ENCODE results near the gene NCBP2.

The NCBP2 gene

DNA sequence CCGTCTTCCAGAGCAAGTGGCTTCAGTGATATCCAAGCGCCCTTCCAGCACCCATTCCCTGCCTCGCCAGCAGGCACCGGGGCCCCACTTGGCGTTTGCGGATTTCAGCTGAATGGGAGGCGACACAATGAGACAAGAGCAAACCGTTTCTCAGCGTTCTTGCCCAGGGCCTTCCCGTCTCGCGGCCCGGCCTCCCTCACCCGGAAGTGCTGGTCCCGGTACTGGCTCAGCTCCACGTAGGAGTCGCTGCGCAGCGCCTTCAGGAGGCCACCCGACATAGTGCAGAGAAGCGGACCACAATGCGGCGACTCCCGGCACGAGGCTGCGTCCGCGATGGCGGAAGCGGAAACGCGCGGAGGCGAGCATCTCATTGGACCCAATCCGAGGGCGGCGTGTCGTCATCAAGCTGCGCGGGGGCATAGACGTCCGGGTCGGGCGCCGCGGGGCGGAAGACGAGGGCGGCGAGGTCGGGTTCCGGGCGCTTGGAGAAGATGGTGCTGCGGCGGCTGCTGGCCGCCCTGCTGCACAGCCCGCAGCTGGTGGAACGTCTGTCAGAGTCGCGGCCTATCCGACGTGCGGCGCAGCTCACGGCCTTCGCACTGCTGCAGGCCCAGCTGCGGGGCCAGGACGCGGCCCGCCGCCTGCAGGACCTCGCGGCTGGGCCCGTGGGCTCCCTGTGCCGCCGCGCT is at the start of gene NCBP2:
Gene NCBP2 (minus strand): TSS at position 303 of the 689 bp plus-strand sequence. CDS start 25 bp downstream, at position 278.
- DNase-seq: peak; percentile 98 to 99

DNA sequence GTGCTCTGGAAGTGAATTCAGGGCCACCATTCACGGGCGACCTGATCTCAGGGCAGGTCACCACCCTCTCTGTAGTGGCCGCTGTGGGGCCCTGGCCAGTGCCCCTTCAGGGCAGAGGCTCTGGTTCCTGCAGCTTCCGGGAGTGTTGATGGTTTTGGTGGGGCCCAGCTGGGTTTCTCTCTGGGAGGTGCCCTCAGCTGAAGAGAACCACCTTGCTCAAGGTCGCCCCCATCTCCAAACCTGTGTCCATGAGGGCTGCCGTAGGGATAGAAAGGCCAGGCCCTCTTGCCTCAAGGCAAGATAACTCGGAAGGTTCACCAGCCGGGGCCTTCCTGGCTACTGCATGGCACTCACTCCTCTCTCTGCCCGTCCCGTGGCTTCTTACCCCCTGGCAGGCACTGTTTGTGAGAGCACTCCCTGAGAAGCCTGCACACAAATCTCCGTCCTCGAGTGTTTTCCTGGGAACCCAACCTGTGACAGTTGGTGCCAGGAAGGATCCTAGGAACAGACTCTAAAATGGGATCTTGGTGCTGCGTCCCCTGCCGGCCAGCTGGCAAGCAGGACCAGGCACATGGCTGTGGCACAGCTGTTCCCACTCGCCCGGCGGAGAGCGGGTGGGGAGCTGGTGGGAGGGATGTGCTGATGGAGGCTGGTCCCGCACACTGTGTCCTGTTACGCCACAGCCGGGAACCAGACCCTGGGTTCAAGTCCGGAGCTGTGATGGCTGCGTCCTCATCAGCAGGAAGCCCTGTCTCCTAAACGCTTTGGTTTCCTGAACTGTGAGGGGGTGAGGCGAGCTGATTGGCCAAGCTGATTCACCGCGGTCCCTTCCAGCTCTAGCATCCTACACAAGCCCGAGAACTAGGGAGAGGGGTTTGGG is 49.5 kb upstream of the NCBP2 start:
- peak; percentile 67 to 80 for DNase-seq

- no peak for DNase-seq
These were observed 48.3 kb upstream of the NCBP2 start for GRCh38 chr3:196990601-196991007.

DNA sequence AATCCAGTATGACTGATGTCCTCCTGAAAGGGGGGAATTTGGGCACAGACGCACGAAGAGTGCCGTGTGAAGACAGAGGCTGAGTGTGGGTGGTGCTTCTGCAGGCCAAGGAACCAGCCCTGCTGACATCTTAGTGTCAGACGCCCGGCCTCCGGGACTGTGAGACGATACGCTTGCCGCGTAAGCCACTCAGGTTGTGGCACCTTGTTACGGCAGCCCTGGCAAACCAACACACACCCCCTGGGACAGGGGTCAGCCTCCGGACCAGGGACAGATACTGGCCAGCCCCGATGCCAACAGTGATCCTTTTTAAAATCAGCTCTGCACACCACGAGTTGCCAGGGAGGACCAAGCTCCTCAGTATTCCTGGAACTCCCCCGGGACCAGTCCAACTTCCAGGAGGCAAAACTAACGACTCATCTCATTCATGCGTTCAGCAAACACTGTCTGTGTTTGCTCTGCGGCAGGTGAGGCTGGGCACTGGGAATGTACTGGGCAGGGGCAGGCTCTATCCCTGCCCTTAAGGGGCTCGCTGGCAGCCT is 47.5 kb upstream of the NCBP2 start:
- no peak for DNase-seq

- peak in 1 of 2 experiments; percentile 46 for DNase-seq
These were observed 46.1 kb upstream of the NCBP2 start for GRCh38 chr3:196988241-196989029.

DNA sequence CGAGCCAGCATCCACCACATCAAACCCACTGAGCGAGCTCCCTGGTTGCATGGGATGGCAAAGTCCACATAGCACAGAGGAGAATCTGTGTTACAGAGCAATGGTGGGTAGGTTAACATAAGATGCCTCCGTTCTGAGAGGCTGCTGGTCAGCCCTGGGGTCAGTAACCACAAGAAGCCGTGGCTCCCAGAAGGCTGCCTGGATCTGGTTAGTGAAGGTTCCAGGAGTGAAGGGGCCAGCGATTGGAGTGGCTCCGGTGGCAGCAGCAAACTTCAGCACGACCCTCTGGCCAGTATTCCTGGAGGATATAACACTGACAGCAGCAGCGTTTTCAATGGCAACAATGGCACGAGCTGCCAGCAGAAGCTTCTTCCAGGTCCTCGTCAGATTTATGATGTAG is 44.7 kb upstream of the NCBP2 start:
- no peak for DNase-seq

- DNase-seq: no peak
These were observed 43.9 kb upstream of the NCBP2 start for GRCh38 chr3:196985954-196986885.

DNA sequence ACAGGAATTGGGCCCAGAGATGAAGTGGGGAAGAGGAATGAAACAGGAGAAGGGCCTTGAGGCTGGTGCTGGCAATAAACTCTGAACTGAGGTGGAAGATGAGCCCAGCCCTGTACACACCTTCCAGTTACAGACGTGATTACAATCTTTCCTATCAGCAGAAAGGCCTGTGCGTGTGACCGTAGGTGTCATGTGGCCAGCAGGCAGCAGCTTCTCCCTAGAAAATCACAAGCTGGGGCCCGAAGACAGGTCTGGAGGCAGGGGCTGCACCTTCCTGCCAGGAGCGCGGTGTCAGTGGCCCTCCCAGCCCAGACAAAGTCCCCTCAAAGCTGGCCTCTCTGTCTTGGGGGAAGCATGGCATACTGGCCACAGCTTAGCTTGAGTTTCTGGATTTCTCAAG is 43.0 kb upstream of the NCBP2 start:
- DNase-seq: no peak

DNA sequence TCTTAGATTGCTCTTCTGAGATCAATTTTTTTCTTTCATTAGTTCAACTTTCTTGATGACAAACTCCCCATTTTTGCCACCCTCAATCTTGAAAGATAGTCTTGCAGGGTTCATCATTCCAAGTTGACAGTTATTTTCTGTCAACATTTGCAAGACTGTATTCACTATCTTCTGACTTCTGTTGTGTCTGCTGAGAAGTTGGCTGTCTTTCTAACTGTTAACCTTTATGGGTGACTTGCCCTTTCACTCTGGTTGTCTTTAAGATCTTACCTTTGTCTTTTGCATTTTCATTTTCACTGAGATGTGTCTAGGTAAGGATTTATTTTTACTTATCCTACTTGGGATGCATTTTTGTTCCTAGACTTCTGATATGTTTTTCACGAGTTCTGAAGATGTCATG is 40.9 kb upstream of the NCBP2 start:
- DNase-seq: no peak

GRCh38 chr3:196981657-196982056 is 39.3 kb upstream of the NCBP2 start:
- no peak for DNase-seq

GRCh38 chr3:196979545-196979944 is 37.2 kb upstream of the NCBP2 start:
- DNase-seq: no peak

- DNase-seq: no peak
These were observed 34.6 kb upstream of the NCBP2 start for GRCh38 chr3:196976941-196977340.

GRCh38 chr3:196975349-196975748 is 33.0 kb upstream of the NCBP2 start:
- DNase-seq: no peak

DNA sequence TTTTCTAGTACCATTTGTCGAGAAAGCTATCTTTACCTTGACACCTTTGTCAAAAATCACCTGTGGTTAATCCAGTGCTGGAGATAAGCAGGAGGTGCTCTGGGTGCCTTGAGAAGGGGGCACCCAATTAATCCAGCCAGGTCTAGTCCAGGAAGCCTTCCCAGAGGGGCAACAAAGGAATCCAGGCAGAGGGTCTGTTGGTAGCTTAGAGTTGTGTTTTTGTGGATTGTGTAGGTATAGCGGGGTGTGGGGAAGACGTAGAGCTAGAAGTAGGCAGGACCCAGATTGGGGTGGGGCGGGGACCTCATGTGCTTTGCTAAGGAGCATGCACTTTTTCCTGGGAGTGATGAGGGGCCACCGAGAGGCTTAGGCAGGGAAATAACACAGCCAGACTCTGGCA is 32.3 kb upstream of the NCBP2 start:
- no peak for DNase-seq

DNA sequence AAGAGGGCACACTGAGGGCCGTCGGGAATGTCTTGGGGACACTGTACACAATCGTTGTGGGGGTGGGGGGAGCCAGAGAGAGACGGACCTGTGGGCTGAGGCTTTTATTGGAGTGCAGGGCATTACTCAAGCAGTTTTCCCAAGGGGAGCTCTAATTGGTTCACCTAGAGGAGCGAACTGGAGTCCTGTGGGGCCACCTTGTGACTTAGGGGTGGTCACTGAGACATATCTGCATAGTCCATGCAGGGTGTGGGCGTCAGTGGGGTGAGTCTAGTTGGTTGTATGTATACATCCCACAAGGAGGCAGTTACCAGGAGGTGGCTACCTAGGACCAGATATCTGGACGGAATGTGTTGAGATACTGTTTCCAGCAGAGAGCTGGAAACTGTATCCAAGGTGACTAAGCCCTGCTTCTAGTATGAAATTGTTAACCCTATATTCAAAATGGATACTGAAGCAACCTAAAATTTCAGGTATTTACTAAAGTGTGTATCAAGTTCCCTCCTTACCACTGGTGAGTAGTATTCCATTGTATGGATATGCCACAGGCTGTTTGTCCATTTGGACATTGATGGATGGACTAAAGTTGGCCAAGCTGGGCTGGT is 28.9 kb upstream of the NCBP2 start:
- peak; percentile 11 to 40 for DNase-seq

DNA sequence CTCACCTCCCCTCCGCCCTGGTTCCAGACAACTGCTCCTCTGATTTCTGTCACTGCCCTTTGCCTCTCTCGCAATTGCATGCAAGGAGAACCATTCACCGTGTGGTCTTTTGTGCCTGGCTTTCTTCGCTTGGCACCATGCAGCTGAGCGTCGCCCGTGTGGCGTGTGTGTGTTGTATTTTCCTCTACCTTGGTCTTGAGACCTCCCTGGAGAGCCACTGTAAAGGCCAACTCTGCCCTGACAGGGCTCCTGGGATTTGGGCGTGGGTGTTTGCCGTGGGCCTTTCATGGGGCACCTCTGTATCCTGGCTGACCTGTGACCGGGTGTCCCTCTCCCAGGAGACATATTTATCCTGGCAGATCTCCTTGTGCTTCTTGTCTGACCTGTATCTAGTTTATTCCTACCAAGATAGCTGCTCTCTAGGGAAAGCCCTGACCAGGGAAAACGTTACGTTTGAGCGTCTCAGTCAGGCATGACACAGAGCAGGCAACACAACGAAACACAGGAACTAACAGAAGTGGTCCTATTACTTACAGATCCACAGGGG is 28.3 kb upstream of the NCBP2 start:
- DNase-seq: no peak

GRCh38 chr3:196969660-196970546 is 27.6 kb upstream of the NCBP2 start:
- peak; percentile 37 to 63 for DNase-seq

GRCh38 chr3:196969134-196969659 is 26.9 kb upstream of the NCBP2 start:
- peak in 1 of 2 experiments; percentile 49 for DNase-seq

- peak in 1 of 2 experiments; percentile 49 for DNase-seq
These were observed 26.2 kb upstream of the NCBP2 start, which contains the start of gene PIGZ for GRCh38 chr3:196968233-196969133. TSS of gene PIGZ (minus strand) at chr3:196968833. CDS start at chr3:196952031, 16,802 bp downstream.
